Stimulated activated CD8-positive, alpha-beta memory T cell treated with anti-CD3 and anti-CD28 coated beads, Interleukin-12 subunit alpha, Interleukin-12 subunit beta, amount 100 ng/mL, for 24 hours (primary cell): ENCODE results near the gene NPPA.

Source experiments
- DNase-seq: peaks from one replicate; pipeline ENCODE4 v3.0.0-alpha.2; 2020; ENCODE audit errors: extremely low read depth

NPPA gene

DNA sequence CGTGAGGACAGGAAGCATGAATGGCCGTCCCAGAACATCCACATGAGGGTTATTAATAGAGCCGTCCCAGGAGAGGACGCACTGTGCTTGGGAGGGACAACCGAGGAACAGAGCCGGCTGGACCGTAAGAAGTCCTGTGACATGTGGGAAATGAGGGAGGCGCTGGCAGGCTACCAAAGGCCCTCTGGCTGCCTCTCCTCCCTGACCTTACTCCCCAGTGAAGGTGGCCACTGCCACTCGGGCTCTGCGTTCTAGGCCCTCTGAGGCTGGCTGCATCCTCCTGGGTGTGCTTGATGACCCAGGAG lies 26.6 kb upstream of the NPPA start:
- no peak for DNase-seq

GRCh38 chr1:11873395-11874257 lies 26.0 kb upstream of the NPPA start:
- no peak for DNase-seq

GRCh38 chr1:11872545-11872944 lies 25.0 kb upstream of the NPPA start:
- no peak for DNase-seq

- no peak for DNase-seq
Observed at GRCh38 chr1:11869650-11870207, 22.1 kb upstream of the NPPA start.

- DNase-seq = no peak
Observed at GRCh38 chr1:11869104-11869503, 21.5 kb upstream of the NPPA start.

DNA sequence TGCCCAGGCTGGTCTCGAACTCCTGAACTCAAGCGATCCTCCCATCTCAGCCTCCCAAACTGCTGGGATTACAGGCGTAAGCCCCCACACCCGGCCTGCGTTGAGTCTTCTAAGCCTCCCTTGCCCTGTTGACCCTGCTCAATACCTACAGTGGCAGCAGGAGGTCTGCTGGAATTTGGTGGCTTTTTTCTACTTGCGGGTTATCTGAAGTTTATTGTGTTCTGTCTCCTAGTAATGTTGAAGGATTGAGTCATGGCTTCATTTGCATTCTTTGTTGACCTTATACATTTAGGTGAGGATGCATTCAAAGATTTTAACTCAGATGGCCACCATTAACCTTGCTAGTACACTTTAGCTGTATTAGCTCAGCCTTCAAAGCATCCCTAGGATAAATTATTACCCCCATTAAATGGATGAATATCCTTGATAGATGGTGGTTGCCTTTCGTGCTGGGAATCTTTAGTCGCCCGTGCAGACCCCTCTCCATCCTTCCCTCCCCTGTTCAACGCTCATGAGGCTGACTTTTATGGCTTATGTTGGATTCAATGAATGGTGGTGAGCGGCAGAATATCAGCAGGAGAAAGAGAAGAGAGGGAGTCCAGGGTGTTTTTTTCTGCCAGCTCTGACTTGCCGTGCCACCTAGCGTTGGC lies 20.9 kb upstream of the NPPA start:
- no peak for DNase-seq

DNA sequence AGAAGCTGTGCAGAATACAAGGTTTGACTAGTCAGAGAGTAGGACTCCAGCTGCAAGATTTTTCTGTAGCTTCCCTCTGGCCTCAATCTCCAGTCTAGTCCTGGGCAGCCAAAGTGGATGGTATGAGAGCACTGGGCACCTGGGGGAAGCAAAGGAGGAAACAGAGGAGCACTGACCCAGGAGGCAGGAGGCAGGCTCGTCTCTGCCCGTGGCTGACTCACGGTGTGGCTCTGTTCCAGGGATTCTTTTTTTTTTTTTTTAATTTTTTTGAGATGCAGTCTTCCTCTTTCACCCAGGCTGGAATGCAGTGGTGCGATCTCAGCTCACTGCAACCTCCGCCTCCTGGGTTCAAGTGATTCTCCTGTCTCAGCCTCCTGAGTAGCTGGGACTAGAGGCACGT lies 15.3 kb upstream of the NPPA start:
- DNase-seq = no peak

DNA sequence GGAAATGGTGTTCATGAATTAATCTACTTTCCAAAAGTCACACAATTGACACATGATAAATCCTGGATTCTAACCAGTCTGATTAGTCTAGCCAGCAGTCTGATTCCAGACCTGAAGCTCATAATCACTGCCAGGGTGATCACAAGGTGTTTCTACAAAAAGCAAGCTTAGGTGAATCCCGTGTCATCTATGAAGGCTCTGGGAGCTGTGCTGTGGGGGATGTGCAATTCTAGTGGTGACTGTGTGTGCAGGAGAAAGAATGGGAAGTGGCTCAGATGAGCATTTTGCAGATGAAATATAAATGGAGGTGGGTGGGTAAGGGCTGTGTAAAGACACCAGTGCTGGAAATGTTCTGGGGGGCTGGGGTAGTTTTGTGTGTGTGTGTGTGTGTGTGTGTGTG lies 13.0 kb upstream of the NPPA start:
- no peak for DNase-seq

DNA sequence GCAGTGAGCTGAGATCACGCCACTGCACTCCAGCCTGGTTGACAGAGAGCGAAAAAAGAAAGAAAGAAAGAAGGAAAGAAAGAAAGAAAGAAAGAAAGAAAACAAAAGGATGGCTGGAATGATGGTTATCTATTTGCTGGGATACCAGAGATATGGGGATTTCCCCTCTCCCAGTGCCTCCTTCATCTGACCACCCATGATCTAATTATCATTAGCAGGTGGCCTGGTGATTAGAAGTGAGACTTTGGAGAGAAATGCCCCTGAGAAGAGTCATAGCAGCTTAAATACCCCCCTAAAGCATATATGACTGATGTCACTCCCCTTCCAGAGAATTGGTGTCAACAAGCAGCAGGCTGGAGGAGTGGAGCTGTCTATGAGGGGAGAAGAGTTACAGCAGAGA lies 12.5 kb upstream of the NPPA start:
- DNase-seq = no peak

DNA sequence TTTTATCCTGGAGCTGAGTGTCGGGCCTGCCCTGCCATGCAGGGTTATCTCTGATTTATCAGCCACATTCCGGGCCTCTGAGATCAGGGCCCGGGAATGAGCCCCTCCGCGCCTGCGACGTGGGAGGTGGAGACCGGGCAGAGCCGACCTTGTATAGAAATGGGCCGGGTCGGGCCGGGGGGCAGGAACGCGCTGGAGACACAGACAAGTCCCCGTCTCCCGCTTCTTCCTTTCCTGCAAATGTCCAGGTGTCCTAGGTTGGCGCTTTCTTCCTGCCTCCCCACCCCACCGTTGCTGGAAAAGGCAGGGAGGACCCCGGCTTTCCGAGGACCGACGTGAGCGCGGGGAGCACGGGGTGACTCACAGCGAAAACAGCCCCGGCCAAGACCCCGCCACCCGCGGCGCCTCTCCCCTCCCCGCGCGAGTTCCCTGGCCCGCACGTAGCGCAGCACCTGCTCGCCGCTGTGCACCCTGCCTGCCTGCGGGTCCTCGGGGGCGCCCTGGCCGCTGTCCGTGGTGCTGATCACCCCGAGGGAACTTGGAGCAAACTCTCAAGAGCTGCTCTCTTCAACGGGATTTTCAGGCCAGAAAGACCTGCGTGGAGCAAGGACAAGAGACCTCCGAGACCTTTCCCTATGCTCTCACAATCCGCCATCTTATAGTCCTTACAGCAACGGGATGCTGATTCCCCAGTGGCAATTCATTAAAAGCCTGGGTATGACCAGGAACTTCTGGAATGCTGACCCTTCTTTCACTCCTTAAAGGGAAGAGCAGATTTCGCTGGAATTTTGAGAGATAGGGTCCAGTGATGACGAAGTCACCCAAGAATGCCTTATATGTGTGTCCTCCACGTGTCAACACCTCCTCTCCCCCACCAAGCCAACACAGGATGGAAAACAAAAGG lies 11.6 kb upstream of the NPPA start:
- DNase-seq = peak; percentile 23

- no peak for DNase-seq
Observed at GRCh38 chr1:11858613-11858967, 11.0 kb upstream of the NPPA start, which contains the start of gene NPPB. TSS of gene NPPB (minus strand) at chr1:11858945. CDS start at chr1:11858833, 112 bp downstream.

GRCh38 chr1:11858158-11858557 lies 10.6 kb upstream of the NPPA start:
- no peak for DNase-seq

GRCh38 chr1:11857164-11857851 lies 9.7 kb upstream of the NPPA start:
- DNase-seq = no peak

DNA sequence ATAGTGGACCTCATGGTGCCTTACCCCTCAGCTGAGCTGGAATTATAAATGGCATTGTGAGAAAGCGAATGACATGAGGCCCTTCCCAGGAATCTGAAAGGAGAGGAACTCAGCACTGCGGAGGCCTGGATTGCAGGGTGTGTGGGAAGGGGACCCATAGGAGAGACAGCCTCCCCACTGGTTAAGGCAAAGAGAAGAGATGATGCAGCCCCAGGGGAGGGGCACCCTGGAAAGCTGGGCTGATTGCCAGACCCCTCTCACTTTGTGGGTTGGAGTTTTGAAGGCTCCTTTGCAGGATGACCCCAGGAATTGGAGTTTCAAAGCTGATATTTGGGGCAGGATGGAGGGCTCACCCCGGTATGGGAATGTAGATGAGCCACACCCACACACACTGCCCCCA lies 9.1 kb upstream of the NPPA start:
- no peak for DNase-seq

DNA sequence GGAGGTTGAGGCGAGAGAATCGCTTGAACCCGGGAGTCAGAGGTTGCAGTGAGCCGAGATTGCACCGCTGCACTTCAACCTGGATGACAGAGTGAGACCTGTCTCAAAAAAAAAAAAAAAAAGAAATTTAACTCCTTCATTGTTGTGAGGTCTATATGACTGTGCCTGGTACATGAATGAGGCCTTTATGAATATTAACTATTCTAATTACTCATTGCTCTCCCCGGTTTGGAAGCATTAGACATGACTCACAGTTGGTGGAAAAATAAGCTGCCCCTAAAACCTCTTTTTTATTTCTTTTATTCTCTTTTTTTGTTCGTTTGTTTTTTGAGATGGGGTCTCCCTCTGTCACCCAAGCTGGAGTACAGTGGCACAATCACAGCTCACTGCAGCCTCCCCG lies 7.8 kb upstream of the NPPA start:
- DNase-seq = no peak

- no peak for DNase-seq
Observed at GRCh38 chr1:11854519-11854918, 6.9 kb upstream of the NPPA start.

GRCh38 chr1:11851180-11851579 lies 3.6 kb upstream of the NPPA start:
- DNase-seq = no peak

GRCh38 chr1:11850156-11850555 lies 2.6 kb upstream of the NPPA start:
- DNase-seq = no peak

DNA sequence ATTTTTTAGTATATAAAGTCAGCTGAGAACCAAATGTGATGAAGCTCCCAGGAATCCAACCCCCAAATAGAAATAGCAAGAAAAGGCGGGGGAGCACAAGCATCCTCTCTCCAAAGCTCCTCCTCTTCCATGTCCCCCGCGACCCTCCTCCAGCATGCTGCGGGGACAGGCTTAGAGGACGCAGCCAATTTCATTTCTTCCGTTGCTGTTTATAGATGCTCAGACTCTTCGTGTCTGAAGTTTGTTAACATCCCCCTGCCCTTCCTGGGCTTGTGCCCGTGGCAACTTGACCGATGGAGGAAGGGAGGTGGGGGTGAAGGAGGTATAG lies 754 bp upstream of the NPPA start:
- DNase-seq = no peak

- DNase-seq = no peak
Observed at GRCh38 chr1:11845641-11846335, 1.8 kb downstream of the NPPA start.
